HepG2 (cell line): ENCODE results near the gene NCOA4. TPM values are rescaled to one million over a fixed set of nuclear protein-coding genes. Genes with fewer than 3 reads are reported as not detected.

Experiments used
- BORCS8-MEF2B ChIP-seq: sonication (generic); formaldehyde crosslinking; IDR thresholded peaks from 2 replicates; pipeline ENCODE4 v1.8.0; 2022; ENCODE audit warnings: mild to moderate bottlenecking, missing genetic modification reagents
- CCAR2 ChIP-seq: fragments of 200-400 bp; formaldehyde crosslinking; optimal IDR thresholded peaks from 2 replicates; pipeline ENCODE3; 2018; ENCODE audit warnings: low read depth, mild to moderate bottlenecking, low read length, moderate library complexity
- POLR2AphosphoS5 ChIP-seq: IDR thresholded peaks from 2 replicates; pipeline ENCODE4 v1.6.1; 2012; ENCODE audit warnings: low read depth, low read length
- PRDM10 ChIP-seq: sonication (generic); formaldehyde crosslinking; IDR thresholded peaks from 2 replicates; pipeline ENCODE4 v1.4.0; 2020; ENCODE audit warnings: low read depth, missing genetic modification reagents
- PRDM15 ChIP-seq: sonication (generic); formaldehyde crosslinking; IDR thresholded peaks from 2 replicates; pipeline ENCODE4 v1.4.0; 2020; ENCODE audit warnings: missing genetic modification reagents
- SP140L ChIP-seq: sonication (generic); formaldehyde crosslinking; IDR thresholded peaks from 2 replicates; pipeline ENCODE4 v1.4.0; 2020; ENCODE audit warnings: missing genetic modification reagents, borderline replicate concordance
- SP2 ChIP-seq: sonication (generic); formaldehyde crosslinking; IDR thresholded peaks from 2 replicates; pipeline ENCODE4 v1.5.1; 2020; ENCODE audit warnings: mild to moderate bottlenecking, missing genetic modification reagents
- SRY ChIP-seq: sonication (generic); formaldehyde crosslinking; IDR thresholded peaks from 2 replicates; pipeline ENCODE4 v1.8.0; 2022; ENCODE audit warnings: mild to moderate bottlenecking, missing genetic modification reagents
- TFE3 ChIP-seq: IDR thresholded peaks from 2 replicates; pipeline ENCODE4 v1.6.1; 2016
- ZBED4 ChIP-seq: sonication (generic); formaldehyde crosslinking; IDR thresholded peaks from 2 replicates; pipeline ENCODE4 v1.4.0; 2020; ENCODE audit warnings: missing genetic modification reagents, borderline replicate concordance
- ZNF720 ChIP-seq: sonication (generic); formaldehyde crosslinking; IDR thresholded peaks from 2 replicates; pipeline ENCODE4 v1.4.0; 2020; ENCODE audit warnings: missing genetic modification reagents
- ZNF782 ChIP-seq: sonication (generic); formaldehyde crosslinking; IDR thresholded peaks from 2 replicates; pipeline ENCODE4 v1.4.0; 2020; ENCODE audit warnings: missing genetic modification reagents, mild to moderate bottlenecking, borderline replicate concordance
- ZSCAN12 ChIP-seq: sonication (generic); formaldehyde crosslinking; IDR thresholded peaks from 2 replicates; pipeline ENCODE4 v1.9.0; 2021; ENCODE audit warnings: mild to moderate bottlenecking, missing genetic modification reagents
- ZSCAN30 ChIP-seq: sonication (generic); formaldehyde crosslinking; IDR thresholded peaks from 2 replicates; pipeline ENCODE4 v1.5.0; 2020; ENCODE audit warnings: mild to moderate bottlenecking, missing genetic modification reagents
- ZZZ3 ChIP-seq: sonication (generic); formaldehyde crosslinking; IDR thresholded peaks from 2 replicates; pipeline ENCODE4 v1.4.0; 2020; ENCODE audit warnings: missing genetic modification reagents, mild to moderate bottlenecking, borderline replicate concordance
- polyA plus RNA-seq, 8 experiments: library from polyadenylated mRNA; depleted of rRNA in 3 of 8; stranded (reverse) in 7 of 8; unstranded in 1 of 8; fragments of >200 nt; fragmentation: Illumina TruSeq in 4 of 8; extraction: Trizol in 4 of 8; gene quantifications; 2 replicates each; pipeline versions ENCODE4 v1.2.1 to v1.2.3, GENCODE V29; 2011 to 2016; ENCODE audit warnings: low read depth in 4 of 8, missing spikeins in 1 of 8, mixed read lengths in 1 of 8; ENCODE audit not compliant: insufficient read depth in 1 of 8
- total RNA-seq, 5 experiments: library from RNA; depleted of rRNA; stranded (reverse); fragments of >200 nt; fragmentation: Illumina TruSeq; extraction: Trizol; gene quantifications; 2 replicates each; pipeline ENCODE4 v1.2.3, GENCODE V29; 2016; ENCODE audit warnings: low read depth in 1 of 5

The NCOA4 gene
- total and polyA plus RNA-seq, 2 of the 13 experiments (the other 11 are each of a cell fraction or from before 2014, with no cell fraction given) = 306 to 400 TPM

- TF ChIP-seq PRDM15 (CRISPR knock-in tag) (no peak), SP140L (no peak), ZNF782 (CRISPR knock-in tag) (no peak), CCAR2 (no peak), PRDM10 (CRISPR knock-in tag) (0 out of 2 replicates have a peak, but pooled peaks have one; percentile 52), ZSCAN12 (no peak), ZBED4 (CRISPR knock-in tag) (no peak; the same call in 1 of the 2 replicates), SP2 (no peak), BORCS8-MEF2B (CRISPR knock-in tag) (peak; percentile 67; the same call in 1 of the 2 replicates), SRY (CRISPR knock-in tag) (no peak), TFE3 (CRISPR knock-in tag) (no peak), ZZZ3 (CRISPR knock-in tag) (no peak), POLR2AphosphoS5 (peak; percentile 51; the same call in 1 of the 2 replicates), ZNF720 (CRISPR knock-in tag) (no peak), ZSCAN30 (CRISPR knock-in tag) (0 out of 2 replicates have a peak, but pooled peaks have one; percentile 9)
These were observed 5.8 kb upstream of the NCOA4 start (continued) for GRCh38 chr10:46035923-46036849.
